GM18508 (cell line): ENCODE results near the gene ASCL3.
"Not testable (repeated sequence)": the region's sequence is repeated elsewhere in the genome, so short reads cannot be mapped to it uniquely, and the experiment has no call there.

ENCODE experiments used
- ATAC-seq: cut with Tn5 transposase; IDR thresholded peaks from one replicate; pipeline ENCODE4 v1.9.1; 2021; ENCODE audit warnings: moderate number of reproducible peaks; ENCODE audit not compliant: insufficient read depth, unreplicated experiment

Gene ASCL3

GRCh38 chr11:8948886-8949285, 6.1 kb upstream of the ASCL3 start:
- ATAC-seq, result no peak

GRCh38 chr11:8947230-8947943, 4.6 kb upstream of the ASCL3 start:
- no peak for ATAC-seq

- ATAC-seq, result no peak
Observed at GRCh38 chr11:8941341-8942103, 1.3 kb downstream of the ASCL3 start.

GRCh38 chr11:8937659-8938058, 5.2 kb downstream of the ASCL3 start:
- ATAC-seq, result no peak

GRCh38 chr11:8937159-8937558, 5.7 kb downstream of the ASCL3 start:
- ATAC-seq, result no peak

- ATAC-seq, result not testable (repeated sequence)
Observed at GRCh38 chr11:8935789-8936188, 7.0 kb downstream of the ASCL3 start.

- no peak for ATAC-seq
Observed at GRCh38 chr11:8934742-8935488, 7.9 kb downstream of the ASCL3 start.

- ATAC-seq, result no peak
Observed at GRCh38 chr11:8933931-8934330, 8.9 kb downstream of the ASCL3 start.

- no peak for ATAC-seq
Observed at GRCh38 chr11:8932564-8933180, 10.1 kb downstream of the ASCL3 start, which contains the start of gene C11orf16. TSS of gene C11orf16 (minus strand) at chr11:8932947. CDS start at chr11:8932308, 639 bp downstream.

GRCh38 chr11:8930456-8931175, 12.2 kb downstream of the ASCL3 start:
- ATAC-seq, result no peak

GRCh38 chr11:8928981-8929615, 13.7 kb downstream of the ASCL3 start:
- no peak for ATAC-seq

- no peak for ATAC-seq
Observed at GRCh38 chr11:8928205-8928604, 14.6 kb downstream of the ASCL3 start.

GRCh38 chr11:8927233-8927632, 15.6 kb downstream of the ASCL3 start:
- no peak for ATAC-seq

GRCh38 chr11:8926236-8926635, 16.6 kb downstream of the ASCL3 start:
- ATAC-seq, result no peak

- no peak for ATAC-seq
Observed at GRCh38 chr11:8925711-8926110, 17.1 kb downstream of the ASCL3 start.

GRCh38 chr11:8922691-8923090, 20.1 kb downstream of the ASCL3 start:
- no peak for ATAC-seq

- no peak for ATAC-seq
Observed at GRCh38 chr11:8917157-8917825, 25.5 kb downstream of the ASCL3 start.

GRCh38 chr11:8914661-8915018, 28.2 kb downstream of the ASCL3 start:
- ATAC-seq, result no peak
